Choroid plexus epithelial cell (primary cell): Measurements from ENCODE around the gene HOXB7.
A peak's percentile ranks its signal among the peaks of the same experiment; 100 is the strongest.

Experiments used
- DNase-seq: peaks from one replicate; pipeline ENCODE4 v3.0.0-alpha.2; 2010; ENCODE audit warnings: low read depth
- H3K4me3 ChIP-seq: 2 replicates; pipeline ENCODE4 v1.5.1; 2011; ENCODE audit warnings: low read depth, mild to moderate bottlenecking, control low read depth, low read length, moderate library complexity
- CTCF ChIP-seq: conservative IDR thresholded peaks from 2 replicates; pipeline ENCODE4 v1.5.1; 2011; ENCODE audit warnings: low read depth, mild to moderate bottlenecking, control low read depth, inconsistent platforms, low read length, moderate library complexity

The HOXB7 gene

DNA sequence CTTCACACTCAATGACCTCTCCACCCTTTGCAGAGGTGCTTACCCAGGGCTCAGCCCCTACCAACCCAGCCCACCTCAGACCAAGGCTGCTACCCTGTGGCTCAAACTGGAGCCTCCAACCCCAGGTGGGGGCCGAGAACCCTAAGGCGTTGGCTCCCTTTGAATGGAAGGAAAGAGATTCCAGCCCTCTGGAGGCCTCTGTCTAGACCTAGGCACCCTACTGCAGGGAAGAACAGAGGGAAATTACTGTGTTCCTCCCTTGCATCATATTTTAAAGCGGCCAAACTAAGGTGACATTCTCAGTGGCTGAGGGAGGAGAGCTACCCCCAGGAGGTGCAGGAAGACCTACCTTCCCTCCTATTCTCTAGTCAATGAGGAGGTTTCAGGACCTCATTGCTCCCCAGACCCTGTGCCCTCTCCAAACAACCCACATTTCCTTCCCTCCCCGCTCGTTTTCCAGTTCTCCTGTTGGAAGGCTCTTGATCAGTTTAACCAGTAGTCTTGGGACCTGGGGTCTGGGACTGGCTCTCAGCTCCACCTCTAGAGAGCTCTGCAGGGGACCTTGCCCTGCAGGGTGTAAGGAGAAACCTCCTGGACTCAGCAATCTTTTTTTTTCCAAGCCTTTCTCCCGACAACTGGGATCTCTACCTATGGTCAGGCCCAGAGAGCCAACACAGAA is 9.8 kb upstream of the HOXB7 start:
- no peak for DNase-seq
- H3K4me3 ChIP-seq, result no peak overlapping the region
- TF ChIP-seq CTCF, result no peak

DNA sequence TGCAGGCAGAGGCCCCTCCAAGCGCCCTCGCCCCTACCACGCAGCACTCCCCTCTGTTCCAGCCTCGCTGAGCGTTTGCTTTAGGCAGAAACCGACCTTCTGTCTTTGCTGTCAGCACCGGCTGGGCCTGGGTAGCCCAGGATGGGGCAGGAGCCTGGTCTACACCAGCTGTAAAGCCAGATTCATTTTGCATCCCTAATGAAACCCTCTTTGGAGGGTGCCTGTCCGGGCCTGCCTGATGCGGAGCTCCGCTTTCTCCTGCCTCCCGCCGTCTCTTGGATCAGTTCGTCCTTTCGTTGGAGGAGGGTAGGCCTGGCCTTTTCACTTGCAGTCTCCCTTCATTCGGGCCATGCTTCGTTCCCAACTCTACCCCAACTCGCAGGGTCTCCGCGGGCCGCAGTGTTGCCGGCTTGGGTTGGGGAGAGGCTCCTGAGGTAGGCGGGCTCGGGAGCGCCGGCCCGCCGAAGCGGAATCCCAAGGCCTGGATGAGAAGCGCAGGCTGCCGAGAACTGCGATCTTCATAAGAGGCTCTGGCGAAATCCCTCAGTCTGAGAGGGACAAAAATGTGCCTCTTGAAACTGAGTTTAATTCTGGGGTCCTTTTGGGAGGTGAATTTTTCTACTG is 9.1 kb upstream of the HOXB7 start:
- no peak overlapping the region for H3K4me3 ChIP-seq
- no peak for DNase-seq
- no peak for TF ChIP-seq CTCF

- TF ChIP-seq CTCF, result peak; percentile 93
- H3K4me3 ChIP-seq, result no peak overlapping the region
- peak; percentile 84 for DNase-seq
Measured at GRCh38 chr17:48618256-48618896, 7.6 kb upstream of the HOXB7 start.

DNA sequence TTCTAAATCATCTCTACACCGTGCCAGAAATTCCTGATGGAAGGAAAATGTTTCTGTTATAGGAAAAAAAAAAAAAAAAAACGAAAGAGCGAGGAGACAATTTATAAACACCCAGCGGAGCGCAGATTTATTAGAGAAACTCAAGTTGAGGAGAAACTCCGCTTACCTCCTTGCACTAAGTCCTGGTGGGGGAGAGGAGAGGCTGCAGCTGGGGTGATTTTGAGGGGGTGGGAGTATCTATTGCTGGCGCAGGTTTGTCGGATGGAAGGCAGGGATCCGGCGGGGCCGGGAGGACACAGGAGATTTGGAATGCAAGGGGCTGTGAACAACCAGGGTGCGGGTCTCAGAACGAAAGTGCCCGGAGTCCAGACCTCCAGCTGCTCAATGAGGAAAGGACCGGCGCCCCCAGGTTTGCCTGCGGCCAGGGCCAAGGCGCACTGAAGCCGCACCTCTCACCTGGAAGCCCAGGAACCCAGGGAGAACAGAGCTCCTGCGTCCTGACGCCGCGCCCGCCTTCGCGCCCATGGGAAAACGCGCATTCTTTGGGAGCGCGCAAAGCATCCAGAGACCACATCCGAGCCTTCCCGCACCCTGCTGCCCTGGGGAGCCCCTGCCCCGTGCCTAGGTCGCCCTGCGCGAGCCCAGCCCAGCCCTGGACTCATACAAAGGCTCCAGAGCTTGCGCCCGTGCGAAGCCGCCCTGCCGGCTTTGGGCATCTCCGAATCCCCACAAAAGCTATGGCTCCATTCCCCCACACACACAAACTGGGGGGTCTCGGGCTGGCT is 6.8 kb upstream of the HOXB7 start:
- no peak overlapping the region for H3K4me3 ChIP-seq
- no peak for TF ChIP-seq CTCF
- no peak for DNase-seq

DNA sequence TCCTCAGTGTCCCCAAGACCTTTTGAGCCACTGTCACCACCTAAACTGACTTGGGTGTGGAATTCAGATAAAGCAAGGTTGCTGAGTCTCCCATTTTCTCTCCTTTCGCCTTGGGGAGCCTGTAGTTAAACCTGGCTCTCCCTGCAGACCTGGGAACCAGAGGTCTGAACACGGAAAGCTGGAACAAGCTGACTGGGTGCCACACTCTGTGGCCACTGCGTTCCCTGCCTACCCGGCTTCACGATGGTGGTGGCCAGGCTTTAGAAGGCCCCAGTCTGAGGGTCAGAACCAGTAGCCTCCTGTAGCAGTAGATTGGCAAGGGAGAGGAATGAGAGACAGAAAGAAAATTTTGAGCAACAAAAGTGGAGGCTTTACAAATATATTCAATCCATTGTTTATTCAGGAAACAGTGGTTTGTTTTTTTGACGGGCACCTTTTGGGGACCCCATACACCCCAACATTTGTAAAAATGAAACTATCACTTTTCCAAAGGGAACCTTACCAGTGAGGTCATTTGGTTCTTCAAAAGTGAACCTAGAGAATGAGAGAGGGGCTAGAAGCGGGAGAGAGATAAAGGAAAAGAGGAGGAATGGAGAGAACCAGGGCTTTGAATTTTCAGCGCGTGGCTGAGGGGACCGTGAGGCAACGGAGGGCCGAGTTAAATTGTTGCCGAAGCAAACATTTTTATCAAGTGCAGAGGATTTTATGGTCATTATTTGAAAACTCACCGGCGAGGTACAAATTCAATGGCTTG is 6.1 kb upstream of the HOXB7 start:
- no peak overlapping the region for H3K4me3 ChIP-seq
- TF ChIP-seq CTCF, result no peak
- DNase-seq, result no peak

DNA sequence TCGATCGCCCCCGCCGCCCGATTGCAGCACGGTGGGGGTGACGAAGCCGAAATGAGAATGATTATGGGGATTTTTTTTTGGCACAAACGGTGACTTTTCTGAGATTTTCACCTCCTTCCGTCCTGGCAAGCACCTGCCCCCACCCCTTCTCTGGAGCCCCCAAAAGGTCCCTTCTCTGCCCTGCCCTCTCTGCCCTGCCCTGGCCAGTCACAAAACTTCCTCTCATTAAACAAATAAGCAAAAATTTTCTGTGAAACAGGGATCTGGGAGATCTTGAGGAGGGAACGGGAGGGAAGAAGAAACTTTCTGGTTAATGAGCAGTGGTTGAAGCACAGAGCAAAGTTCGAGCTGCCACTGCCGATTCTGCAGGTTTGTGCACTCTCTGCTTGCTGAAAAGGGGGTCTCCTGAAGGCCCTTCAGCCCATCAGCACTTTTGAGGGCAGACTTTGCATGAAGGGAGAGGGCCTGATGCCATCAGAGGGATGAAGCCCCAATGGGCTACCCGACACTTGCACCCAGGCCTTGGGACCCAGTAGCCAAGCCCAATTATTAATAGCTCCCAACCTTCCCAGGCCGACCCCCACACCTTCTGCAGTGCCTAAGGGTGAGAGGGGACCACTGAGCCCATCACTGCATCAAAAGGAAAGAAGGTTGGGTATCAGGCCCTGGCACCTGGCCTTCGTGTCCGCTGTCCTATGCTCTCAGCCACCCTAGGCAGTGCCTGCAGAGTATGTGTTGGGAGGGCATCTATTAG is 5.3 kb upstream of the HOXB7 start:
- no peak for TF ChIP-seq CTCF
- no peak overlapping the region for H3K4me3 ChIP-seq
- DNase-seq, result no peak
